HFF-Myc (cell line): ENCODE results near the gene CELF2.

Experiments used
- DNase-seq: peaks from one replicate; pipeline ENCODE4 v3.0.0-alpha.2; 2011; ENCODE audit warnings: low read depth; ENCODE audit errors: extremely low read depth
- H3K4me3 ChIP-seq: replicated peaks from 2 replicates; pipeline ENCODE4 v1.5.1; 2011; ENCODE audit warnings: low read depth, mild to moderate bottlenecking, control low read depth, low read length
- TF ChIP-seq, protein P1 (sequence below): IDR thresholded peaks from 2 replicates; pipeline ENCODE4 v1.5.1; 2012; ENCODE audit warnings: mild to moderate bottlenecking, low read depth, low read length, control low read depth; ENCODE audit errors: missing control alignments

Gene CELF2

DNA sequence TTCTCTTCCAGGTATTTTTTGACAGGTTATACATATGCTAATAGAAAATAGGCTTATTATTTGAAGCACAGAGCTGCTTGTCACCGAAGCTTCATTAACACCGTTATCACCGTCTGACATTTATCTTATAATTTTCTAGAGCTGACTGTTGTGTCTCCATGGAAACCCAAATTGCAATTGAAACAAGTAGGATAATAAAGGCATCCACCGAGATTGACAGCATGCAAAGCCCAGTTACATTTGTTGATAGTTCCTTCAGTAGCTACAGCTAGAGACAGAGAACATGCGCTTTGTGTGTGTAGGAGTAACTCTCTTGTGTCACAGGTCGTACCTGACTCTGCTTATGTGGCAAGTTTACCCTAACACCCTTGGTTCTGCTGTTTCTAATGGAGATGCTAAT is 135.6 kb downstream of the CELF2 start:
- H3K4me3 ChIP-seq: no peak overlapping the region
- TF ChIP-seq, protein P1, sequence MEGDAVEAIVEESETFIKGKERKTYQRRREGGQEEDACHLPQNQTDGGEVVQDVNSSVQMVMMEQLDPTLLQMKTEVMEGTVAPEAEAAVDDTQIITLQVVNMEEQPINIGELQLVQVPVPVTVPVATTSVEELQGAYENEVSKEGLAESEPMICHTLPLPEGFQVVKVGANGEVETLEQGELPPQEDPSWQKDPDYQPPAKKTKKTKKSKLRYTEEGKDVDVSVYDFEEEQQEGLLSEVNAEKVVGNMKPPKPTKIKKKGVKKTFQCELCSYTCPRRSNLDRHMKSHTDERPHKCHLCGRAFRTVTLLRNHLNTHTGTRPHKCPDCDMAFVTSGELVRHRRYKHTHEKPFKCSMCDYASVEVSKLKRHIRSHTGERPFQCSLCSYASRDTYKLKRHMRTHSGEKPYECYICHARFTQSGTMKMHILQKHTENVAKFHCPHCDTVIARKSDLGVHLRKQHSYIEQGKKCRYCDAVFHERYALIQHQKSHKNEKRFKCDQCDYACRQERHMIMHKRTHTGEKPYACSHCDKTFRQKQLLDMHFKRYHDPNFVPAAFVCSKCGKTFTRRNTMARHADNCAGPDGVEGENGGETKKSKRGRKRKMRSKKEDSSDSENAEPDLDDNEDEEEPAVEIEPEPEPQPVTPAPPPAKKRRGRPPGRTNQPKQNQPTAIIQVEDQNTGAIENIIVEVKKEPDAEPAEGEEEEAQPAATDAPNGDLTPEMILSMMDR: no peak
- no peak for DNase-seq

DNA sequence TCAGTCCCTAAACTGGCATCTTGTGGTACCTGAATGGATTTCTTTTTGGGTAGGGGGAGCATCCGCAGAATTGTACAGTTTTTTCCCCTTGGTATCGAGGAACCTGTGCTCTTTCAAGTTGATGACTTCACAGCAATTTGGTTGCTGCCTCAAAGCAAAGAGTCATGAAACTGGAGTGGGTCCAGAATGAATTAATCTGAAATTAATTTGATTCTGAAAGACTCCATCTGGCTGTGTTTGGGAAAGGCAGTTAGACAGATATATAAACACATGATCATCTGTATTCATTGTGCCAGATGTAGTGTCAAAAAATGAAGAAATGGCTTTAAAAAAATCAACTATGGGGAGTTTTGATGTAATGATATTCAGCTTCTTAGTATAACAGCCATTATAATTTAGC is 136.1 kb downstream of the CELF2 start:
- H3K4me3 ChIP-seq: no peak overlapping the region
- TF ChIP-seq, protein P1: no peak
- no peak for DNase-seq

DNA sequence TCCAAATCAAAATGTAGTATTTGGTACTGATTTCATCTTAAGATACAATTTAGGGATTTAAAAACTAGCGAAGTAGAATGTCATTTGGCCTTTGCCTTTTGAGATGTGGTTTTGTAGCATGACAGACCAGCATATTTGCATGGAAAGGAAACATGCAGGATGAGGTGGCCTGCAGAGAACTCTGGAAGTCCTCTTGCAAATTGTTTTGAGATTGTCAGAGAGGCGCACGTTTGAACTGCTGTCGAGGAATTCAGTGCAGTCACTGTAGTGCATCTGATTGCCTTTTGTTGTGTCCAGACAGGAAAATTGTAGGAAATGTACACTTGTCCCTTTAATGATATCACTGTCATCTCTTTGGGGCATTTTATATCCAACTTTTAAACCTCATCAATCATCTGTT is 136.7 kb downstream of the CELF2 start:
- TF ChIP-seq, protein P1: no peak
- no peak for DNase-seq
- no peak overlapping the region for H3K4me3 ChIP-seq

DNA sequence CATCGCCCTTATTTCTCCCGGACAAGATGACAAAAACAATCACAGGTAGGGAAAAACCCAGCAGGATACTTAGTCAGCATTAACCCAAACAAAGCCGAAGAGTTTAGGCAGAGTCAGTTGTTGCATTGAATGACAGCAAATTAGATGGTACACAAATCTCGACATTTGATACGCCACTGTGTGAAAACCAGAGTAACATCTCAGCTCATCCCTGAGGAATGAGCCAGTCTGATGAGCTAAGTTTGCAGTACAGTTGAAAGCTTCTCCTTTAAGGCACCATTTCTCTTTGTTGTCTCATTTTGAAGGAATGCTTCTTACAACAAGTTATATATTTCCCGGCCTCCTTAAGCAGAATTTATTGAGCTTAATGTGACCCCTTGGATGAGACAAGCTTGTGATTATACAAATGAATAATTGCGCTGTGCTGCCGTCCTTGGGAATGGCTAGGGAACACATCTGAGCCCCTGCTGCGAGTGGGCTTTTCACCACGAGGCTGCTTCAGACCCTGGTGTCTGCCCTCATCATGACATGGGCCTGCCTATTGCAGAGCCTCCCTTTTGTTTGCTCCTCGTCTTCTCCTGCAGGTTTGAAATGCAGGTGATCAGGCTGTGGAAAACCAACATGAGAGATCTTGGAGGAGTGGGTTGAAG is 137.3 kb downstream of the CELF2 start:
- H3K4me3 ChIP-seq: no peak overlapping the region
- DNase-seq: no peak
- TF ChIP-seq, protein P1: no peak

DNA sequence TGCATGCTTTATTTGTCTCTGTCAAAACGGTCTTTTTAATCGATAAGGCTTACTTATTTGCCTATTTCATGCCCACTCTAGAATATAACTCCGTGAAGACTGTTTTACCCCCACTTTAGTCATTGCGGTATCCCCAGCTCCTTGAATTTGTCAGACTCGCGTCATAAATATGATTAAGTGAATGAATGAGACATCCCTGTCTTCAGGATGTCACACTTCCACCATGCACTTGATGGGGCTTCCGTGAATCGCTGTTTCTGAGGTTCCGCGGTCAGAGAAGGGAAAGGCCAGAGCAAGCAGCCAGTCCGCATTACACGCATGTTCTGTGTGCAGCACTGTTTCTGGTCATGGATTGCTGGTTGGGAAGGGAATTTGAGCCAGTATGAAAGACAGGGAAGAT is 138.8 kb downstream of the CELF2 start:
- no peak for DNase-seq
- TF ChIP-seq, protein P1: no peak
- H3K4me3 ChIP-seq: no peak overlapping the region

DNA sequence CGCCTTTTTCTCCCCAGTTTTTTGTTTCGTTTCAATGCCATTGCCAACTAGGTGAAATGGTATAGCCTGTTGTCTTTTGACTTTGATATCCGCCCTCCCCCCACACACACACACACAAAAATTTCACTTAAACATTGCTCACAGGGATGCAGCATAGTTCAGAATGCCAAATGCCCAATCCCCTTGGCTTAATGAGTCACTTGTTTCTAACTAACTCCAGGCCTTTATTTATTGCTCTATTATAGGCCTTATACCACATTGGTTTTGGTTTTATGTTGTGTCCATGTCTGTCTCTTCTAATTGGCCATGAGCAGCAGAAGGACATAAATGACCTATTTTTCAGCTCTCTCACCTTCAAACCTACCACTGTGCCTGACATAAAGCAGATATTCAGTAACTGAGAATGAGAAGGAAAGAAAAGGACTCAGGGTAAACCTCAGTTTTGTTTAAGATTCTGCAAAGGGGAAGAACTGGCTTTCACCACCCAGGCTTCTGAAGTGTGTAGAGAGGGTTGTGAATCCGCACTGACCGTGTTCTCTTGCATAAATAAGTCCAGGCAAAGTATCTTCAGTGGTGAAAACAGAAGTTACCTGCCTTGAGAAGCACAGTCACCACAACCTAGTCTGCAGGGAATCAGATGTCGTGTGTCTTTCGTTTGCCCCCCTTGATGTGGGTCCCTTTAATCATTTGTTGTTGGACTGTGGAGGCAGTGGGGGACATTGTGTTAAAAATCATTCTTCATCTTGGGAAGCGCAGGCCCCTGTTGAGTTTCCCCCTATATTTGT is 139.8 kb downstream of the CELF2 start:
- TF ChIP-seq, protein P1: no peak
- DNase-seq: no peak
- H3K4me3 ChIP-seq: no peak overlapping the region
